ENCODE data around the gene NKX2-2.

GRCh38 chr20:21516180-21516567 lies 2.3 kb upstream of the NKX2-2 start:
- TF ChIP-seq CTCF (IDR thresholded peaks at IDR 0.05) = no peak
- TF ChIP-seq POLR2A (IDR thresholded peaks at IDR 0.05) = no peak

Data from lower leg skin (tissue), 3 donors.